GM18505 (cell line): ENCODE measurements around the gene CALY.
"Not testable (repeated sequence)": the region's sequence is repeated elsewhere in the genome, so short reads cannot be mapped to it uniquely, and the experiment has no call there.

ENCODE experiments used
- ATAC-seq: cut with Tn5 transposase; IDR thresholded peaks from one replicate; pipeline ENCODE4 v1.9.1; 2021; ENCODE audit not compliant: unreplicated experiment
- POLR2A ChIP-seq: IDR thresholded peaks from 4 replicates; pipeline ENCODE4 v1.6.1; 2011; ENCODE audit warnings: borderline replicate concordance; ENCODE audit not compliant: insufficient read depth, insufficient read length; ENCODE audit errors: extremely low read depth

The CALY gene, protein sequence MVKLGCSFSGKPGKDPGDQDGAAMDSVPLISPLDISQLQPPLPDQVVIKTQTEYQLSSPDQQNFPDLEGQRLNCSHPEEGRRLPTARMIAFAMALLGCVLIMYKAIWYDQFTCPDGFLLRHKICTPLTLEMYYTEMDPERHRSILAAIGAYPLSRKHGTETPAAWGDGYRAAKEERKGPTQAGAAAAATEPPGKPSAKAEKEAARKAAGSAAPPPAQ

DNA sequence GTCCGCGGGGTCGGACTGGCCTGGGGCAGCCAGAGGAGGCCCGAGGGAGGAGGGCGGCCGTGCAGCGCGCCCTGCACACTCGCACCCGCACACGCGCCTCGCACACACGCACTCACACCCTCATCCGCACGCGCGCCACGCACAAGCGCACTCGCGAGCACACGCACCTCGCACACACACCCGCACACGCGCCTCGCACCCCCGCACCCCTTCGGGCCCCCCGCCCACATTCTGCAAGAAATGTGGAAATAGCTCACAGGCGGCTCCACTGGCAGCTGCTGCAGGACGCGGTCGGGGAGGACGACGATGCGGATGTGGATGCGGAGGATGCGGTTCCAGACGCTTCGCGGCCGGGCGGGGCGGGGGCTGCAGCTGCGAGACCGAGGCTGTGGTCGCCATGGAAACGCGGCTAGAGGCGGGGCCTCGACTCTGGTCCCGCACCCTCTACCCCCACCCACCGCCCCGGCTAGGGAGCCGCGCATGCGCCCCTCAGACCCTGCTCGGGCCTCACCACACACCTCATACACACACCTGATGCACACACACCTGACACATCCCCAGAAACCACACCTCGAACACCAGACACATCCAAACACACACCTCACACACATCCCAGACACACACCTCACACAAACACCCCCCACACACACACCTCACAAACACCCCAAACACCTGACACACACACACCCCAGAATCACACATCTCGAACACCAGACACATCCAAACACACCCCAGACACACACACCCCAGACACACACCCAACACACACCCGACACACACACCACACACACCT is at the start of gene CALY:
CALY (minus strand) TSS at position 320 of the 793 bp plus-strand sequence. CDS start 7,907 bp downstream, outside the sequence.
- ATAC-seq, result no peak
- no peak for TF ChIP-seq POLR2A

DNA sequence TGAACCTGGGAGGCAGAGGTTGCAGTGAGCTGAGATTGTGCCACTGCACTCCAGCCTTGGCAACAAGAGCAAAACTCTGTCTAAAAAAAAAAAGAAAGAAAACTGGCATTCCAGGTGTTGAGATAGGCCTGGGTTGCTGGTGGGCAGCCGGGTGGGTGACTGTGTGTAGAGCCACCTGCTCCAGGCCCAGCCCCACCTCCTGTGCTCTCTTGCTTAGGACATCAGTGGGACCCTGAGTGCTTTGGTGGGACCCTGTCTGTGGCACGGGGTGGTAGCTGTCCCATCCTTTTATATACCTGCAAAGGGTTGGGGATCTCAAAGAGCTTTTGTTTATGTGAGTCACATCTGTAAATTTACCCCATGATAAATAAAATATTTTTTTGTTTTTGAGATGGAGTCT is 48.5 kb upstream of the CALY start:
- no peak for ATAC-seq

DNA sequence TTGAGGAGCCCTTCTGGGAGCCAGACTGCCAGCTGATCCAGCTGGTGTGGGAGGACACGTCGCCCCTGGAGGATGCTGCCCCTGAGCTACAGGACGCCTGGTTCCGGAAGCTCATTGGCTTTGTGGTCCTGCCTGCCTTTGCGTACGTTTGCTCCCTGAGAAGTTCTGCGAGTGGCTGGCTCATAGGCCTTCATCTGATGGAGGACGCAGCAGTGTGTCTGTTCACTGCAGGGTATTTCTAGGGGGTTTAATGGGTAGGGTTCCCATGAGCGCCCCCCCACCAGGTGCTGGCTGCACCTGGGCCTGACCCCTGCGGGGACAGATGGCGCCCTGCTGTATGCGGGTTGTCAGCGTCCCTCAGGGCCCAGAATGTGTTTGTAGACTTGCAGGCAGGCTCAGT is 47.4 kb upstream of the CALY start:
- no peak for TF ChIP-seq POLR2A
- ATAC-seq, result no peak

More for the DNA sequence above, 48.5 kb upstream of the CALY start:
- no peak for TF ChIP-seq POLR2A

DNA sequence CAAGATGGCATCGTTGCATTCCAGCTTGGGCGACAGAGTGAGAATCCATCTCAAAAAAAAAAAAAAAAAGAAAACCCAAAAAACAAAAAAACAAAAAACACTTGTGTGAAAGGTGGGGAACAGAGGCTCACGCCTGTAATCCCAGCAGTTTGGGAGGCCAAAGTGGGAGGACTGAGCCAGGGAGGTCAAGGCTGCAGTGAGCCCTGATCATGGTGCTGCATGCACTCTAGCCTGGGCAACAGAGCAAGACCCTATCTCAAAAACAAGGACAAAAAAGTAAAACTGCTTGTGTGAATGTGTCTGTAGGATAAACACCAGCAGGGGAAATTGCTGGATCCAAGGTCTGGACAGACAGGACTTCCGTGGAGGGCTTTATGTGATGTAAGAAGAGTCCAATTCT is 46.9 kb upstream of the CALY start:
- no peak for ATAC-seq
- no peak for TF ChIP-seq POLR2A

DNA sequence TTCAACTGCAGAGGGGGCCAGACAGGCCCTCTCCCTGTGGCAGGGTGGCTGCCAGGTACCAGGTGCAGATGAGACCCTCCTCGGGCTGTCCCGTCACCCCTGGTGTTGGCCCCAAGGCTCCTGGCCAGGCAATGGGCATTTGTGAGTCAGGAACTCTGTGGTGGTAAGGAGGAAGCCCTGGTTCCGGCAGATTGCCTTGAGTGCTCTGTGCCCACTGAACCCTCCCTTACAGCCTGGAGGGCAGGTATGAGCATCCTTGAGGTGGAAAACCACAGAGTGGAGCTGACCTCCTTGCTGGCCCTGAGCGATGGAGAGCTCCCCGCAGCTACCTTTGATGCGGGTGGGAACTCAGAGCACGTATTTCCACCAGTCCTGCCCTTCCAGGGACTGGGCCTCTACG is 44.3 kb upstream of the CALY start:
- ATAC-seq, result no peak
- TF ChIP-seq POLR2A, result no peak

DNA sequence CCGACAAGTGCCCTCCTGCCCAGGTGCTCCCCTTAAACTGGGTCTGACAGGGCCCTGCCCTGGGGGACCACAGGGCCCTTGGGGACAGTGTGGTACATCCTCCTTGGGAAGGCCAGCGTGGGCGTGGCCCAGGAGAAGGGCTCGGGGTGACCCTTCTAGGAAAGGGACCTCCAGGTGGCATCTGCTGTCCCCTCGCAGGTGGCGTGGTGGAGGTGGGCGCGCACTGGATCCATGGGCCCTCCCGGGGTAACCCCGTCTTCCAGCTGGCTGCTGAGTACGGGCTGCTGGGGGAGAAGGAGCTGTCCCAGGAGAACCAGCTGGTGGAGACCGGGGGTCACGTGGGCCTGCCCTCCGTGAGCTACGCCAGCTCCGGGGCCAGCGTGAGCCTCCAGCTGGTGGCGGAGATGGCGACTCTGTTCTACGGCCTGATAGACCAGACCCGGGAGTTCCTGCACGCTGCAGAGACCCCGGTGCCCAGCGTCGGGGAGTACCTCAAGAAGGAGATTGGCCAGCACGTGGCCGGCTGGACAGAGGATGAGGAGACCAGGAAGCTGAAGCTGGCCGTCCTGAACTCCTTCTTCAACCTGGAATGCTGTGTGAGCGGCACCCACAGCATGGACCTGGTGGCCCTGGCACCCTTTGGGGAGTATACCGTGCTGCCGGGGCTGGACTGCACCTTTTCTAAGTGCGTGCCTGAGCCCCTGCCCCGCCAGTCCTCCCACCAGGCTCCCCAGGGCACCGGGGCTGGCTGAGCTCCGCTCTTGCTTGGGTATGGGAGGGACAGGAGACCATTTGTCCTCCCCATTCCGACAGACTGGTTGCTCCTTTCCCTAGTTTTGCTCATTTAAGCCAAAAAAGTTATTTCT is 43.3 kb upstream of the CALY start:
- TF ChIP-seq POLR2A, result no peak
- no peak for ATAC-seq

DNA sequence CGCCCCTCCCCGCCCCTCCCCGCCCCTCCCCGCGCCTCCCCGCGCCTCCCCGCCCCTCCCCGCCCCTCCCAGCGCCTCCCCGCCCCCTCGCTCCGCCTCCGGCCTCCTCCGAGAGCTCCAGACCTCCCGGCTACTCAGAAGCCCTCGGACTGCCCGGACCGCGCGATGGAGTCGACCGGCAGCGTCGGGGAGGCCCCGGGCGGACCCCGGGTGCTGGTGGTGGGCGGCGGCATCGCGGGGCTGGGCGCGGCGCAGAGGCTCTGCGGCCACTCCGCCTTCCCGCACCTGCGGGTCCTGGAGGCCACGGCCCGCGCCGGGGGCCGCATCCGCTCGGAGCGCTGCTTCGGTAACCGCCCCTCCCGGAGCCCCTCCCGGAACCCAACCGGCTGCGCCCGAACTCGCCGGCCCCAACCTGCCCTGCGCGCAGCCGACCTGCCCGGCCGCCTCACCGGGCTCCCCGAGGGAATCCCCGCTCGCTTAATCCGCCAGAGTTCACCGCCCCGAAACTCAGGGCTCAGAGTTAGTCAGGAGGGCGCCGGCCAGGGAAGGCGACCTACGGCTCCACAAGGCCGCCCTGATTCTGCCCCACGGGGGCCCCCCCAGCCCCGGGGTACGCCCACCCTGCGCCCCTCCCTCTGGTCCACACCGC is 42.6 kb upstream of the CALY start, which contains the start of gene PAOX:
PAOX (plus strand) TSS at position 111 of the 649 bp plus-strand sequence; CDS start at position 166, 55 bp downstream.
- peak; percentile 53 for ATAC-seq
- peak; percentile 68 for TF ChIP-seq POLR2A

DNA sequence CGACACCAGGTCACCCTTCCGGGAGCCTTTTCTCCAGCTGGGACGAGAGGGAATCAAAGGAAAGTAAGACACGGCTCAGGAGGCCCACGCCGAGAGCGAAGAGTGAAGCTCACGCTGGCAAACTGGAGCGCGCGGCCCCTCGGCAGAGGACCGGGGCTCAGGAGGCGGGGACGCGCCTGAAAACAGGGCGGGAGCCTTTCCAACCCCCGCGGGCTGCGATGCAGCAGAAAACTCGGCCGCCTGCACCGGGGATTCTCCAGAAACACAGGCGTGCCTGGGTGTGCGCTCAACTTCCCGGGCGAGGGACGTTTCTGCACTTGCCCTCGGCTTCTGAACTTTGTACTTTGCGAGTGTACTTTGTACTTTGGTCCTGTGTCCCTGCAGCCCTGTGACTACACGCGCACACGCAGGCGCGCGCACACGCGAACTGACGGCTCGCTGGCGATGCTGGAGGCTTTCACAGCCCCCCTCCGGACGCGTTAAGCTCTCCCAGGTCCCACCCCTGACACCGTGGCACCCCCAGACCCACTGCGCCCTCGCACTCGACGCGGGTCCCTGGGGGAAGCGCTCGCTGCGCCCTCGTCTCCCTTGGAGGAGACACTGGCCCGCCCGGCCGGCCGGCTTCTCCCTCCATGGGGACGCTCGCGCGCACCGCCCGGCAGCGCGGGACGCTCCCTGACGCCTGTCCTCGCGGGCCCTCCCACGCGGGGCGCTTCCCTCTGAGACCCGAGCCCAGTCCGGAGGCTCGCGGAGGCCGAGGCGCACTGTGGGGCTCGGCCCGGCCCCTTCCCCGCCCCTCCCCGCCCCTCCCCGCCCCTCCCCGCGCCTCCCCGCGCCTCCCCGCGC is 41.8 kb upstream of the CALY start:
- TF ChIP-seq POLR2A, result peak; percentile 7
- peak; percentile 40 for ATAC-seq

DNA sequence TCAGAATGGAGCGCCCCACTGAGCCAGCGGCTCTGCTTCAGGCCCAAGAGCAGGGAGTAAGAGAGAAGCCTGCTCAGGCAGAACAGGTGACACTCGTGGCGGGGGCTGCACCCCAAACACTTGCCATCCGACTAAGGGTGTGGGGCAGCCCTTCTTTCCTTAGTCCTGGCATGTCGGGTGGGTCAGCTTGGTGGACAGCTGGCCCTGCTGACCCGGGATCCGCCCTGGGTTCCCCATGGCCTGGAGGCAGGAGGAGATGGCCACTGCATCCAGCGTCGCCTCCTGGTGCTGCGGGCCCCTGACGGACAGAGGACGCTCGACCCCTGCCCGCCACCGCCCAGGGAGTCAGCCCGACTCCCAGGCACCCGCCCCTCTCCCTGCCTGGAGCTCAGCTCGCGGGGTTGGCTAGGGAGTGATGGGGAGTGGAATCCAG is 41.1 kb upstream of the CALY start:
- ATAC-seq, result no peak
- TF ChIP-seq POLR2A, result no peak

DNA sequence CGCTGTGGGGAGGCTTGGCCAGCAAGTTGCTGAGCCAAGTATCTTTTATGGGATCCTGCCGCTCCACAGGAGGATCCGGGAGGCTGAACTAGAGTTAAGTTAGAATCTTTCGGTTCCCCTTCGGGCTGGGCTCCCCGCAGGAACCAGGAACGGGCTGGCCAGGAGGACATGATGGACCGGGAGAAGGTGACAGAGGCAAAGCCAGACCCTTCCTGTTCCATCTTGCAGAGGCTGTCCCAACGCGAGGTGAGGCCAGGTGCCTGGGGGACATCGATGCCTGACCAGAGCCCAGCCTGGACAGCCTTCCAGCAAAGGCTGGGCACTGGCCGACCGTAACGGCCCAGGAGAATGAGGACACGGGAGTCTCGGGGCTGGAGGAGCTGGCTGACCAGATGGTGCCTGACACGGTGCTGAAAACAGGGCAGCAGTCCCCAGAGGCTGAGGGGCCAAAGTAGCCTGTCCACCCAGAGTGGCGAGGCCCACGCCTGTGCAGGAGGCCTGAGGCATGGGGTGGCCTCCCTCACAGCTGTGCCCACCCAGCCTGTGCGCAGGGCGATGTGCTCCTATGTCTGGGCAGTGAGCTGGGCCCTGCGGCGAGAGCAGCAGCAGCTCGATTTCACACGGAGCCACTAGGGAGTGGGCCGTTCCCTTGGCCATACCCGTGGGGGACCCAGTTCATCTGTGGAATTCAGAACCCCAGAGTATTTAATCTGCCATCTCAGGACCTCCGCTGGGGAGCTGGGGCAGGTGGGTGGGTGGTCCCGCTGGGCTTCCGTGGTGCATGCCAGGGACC is 40.5 kb upstream of the CALY start:
- TF ChIP-seq POLR2A, result no peak
- ATAC-seq, result no peak

DNA sequence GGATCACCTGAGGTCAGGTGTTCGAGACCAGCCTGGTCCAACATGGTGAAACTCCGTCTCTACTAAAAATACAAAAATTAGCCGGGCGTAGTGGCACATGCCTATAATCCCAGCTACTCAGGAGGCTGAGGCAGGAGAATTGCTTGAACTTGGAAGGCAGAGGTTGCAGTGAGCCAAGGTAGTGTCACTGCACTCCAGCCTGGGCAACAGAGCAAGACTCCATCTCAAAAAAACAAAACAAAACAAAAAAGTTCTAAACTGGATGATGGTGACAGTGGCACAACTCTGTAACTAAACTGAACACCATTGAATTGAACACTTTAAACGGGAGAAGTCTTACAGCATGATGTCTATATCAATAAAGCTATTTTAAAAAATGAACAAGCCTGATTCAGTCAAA is 39.5 kb upstream of the CALY start:
- ATAC-seq, result not testable (repeated sequence)
